Frontal cortex (tissue), 4 donors: ENCODE measurements around the gene CACNA2D3. TPM values are rescaled to one million over a fixed set of nuclear protein-coding genes. Genes with fewer than 3 reads are reported as not detected.
"Not testable (repeated sequence)": the region's sequence is repeated elsewhere in the genome, so short reads cannot be mapped to it uniquely, and the experiment has no call there.

Source experiments
- DNase-seq, 2 donors: peaks; one replicate each; pipeline ENCODE4 v3.0.0; 2012; ENCODE audit warnings: low spot score in 2 of 2
- FAIRE-seq: peaks from 2 replicates; lab custom pipeline; 2012; peaks lifted over from hg19 to GRCh38; lab: Jason Lieb, UNC
- total RNA-seq: library from RNA; depleted of rRNA; stranded (reverse); fragments of >200 nt; gene quantifications from one replicate; pipeline ENCODE4 v1.2.3, GENCODE V29; 2014
- donor health status: control.
- donor health status: control.
- donor health status: control.

CACNA2D3 gene
- total RNA-seq, 1 donor from 2014 or later, result 30.6 TPM

GRCh38 chr3:54949491-54950044 lies 827.2 kb downstream of the CACNA2D3 start:
- DNase-seq (no peak), FAIRE-seq (no peak)

- no peak for DNase-seq
- no peak for FAIRE-seq
Measured at GRCh38 chr3:54950391-54951003, 828.1 kb downstream of the CACNA2D3 start.

- DNase-seq (peak in 1 of 2 donors; percentile 30), FAIRE-seq (no peak)
Measured at GRCh38 chr3:54951405-54951804, 829.1 kb downstream of the CACNA2D3 start.

- FAIRE-seq (no peak), DNase-seq (no peak)
Measured at GRCh38 chr3:54954022-54954421, 831.7 kb downstream of the CACNA2D3 start.

GRCh38 chr3:54954521-54954920 lies 832.2 kb downstream of the CACNA2D3 start:
- FAIRE-seq, result no peak
- no peak for DNase-seq

GRCh38 chr3:54955496-54955895 lies 833.1 kb downstream of the CACNA2D3 start:
- DNase-seq (no peak), FAIRE-seq (no peak)

GRCh38 chr3:54955941-54956340 lies 833.6 kb downstream of the CACNA2D3 start:
- FAIRE-seq, result no peak
- DNase-seq, result no peak

- FAIRE-seq (no peak), DNase-seq (no peak)
Measured at GRCh38 chr3:54957711-54958110, 835.4 kb downstream of the CACNA2D3 start.

- FAIRE-seq, result no peak
- no peak for DNase-seq
Measured at GRCh38 chr3:54960082-54960481, 837.7 kb downstream of the CACNA2D3 start.

- no peak for FAIRE-seq
- DNase-seq, result no peak
Measured at GRCh38 chr3:54960701-54961100, 838.3 kb downstream of the CACNA2D3 start.

- FAIRE-seq (no peak), DNase-seq (no peak)
Measured at GRCh38 chr3:54962200-54962599, 839.8 kb downstream of the CACNA2D3 start.

- DNase-seq (no peak), FAIRE-seq (no peak)
Measured at GRCh38 chr3:54963641-54964040, 841.3 kb downstream of the CACNA2D3 start.

GRCh38 chr3:54964081-54964480 lies 841.7 kb downstream of the CACNA2D3 start:
- DNase-seq (no peak), FAIRE-seq (no peak)

GRCh38 chr3:54965746-54966145 lies 843.4 kb downstream of the CACNA2D3 start:
- FAIRE-seq, result no peak
- DNase-seq, result no peak

- no peak for FAIRE-seq
- DNase-seq, result no peak
Measured at GRCh38 chr3:54966979-54967378, 844.6 kb downstream of the CACNA2D3 start.

- FAIRE-seq (no peak), DNase-seq (no peak)
Measured at GRCh38 chr3:54967731-54968161, 845.4 kb downstream of the CACNA2D3 start.

GRCh38 chr3:54968546-54969172 lies 846.3 kb downstream of the CACNA2D3 start:
- no peak for DNase-seq
- FAIRE-seq, result no peak

- no peak for DNase-seq
- FAIRE-seq, result no peak
Measured at GRCh38 chr3:54969652-54970051, 847.3 kb downstream of the CACNA2D3 start.

- DNase-seq (no peak), FAIRE-seq (no peak)
Measured at GRCh38 chr3:54970895-54971294, 848.5 kb downstream of the CACNA2D3 start.

GRCh38 chr3:54977439-54977838 lies 855.1 kb downstream of the CACNA2D3 start:
- DNase-seq, result no peak
- no peak for FAIRE-seq

- FAIRE-seq, DNase-seq: not testable (repeated sequence)
Measured at GRCh38 chr3:54977946-54978345, 855.6 kb downstream of the CACNA2D3 start.
